ENCODE results near the gene GLMP.
A peak's percentile ranks its signal among the peaks of the same experiment; 100 is the strongest.

Gene GLMP

DNA sequence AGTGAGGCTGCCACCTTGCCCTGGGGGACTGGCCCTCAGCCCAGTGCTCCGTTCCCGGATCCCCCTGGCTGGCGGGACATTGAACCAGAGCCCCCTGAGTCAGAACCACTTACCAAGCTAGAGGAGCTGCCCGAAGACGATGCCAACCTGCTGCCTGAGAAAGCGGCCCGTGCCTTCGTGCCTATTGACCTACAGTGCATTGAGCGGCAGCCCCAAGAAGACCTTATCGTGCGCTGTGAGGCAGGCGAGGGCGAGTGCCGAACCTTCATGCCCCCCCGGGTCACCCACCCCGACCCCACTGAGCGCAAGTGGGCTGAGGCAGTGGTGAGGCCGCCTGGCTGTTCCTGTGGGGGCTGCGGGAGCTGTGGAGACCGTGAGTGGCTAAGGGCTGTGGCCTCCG lies 10.0 kb downstream of the GLMP start:
- DNase-seq (ENCODE audit: low read depth) = no peak

DNA sequence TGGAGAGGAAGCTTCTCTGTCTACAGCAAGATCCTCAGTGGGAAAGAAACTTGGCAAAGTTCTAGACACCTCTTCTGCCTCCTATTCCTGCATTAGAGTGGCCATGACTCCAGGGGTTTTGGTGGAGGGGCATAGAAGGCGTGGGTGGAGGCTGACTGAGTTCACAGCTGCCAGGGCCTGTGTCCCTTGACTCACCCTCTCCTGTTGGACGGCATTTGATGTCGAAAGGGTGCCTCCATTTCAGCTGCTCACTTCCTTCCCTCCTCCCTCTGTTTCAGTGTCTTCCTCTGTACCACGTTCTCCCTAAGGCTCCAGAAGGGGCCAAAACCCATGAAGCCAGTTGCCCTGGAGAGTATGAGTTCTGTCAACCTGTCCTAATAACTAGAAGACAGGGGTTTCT lies 10.7 kb downstream of the GLMP start:
- no peak for DNase-seq (ENCODE audit: low read depth)

DNA sequence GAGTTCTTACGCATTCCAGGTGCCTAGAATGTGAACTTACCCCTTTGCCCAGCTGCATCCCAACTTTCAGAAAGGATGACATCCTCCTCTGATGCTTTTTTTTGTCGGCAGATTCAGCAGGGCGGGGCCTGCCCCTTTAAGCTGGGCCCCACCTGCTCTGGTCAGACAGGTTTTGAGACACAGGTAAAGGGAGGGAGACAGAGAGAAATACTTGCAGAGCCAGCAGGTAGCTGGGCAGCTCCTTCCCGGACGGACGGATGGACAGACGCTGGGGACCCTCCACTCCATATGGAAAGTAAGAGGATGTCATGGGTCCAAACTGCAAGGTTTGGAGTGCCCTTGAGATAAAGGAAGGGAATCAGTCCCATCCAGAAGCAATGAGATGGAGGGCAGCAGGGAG lies 11.4 kb downstream of the GLMP start, which contains the start of gene TMEM79:
Gene TMEM79, plus strand, starts transcription at position 214 of the 400 bp plus-strand sequence. CDS start 902 bp downstream, outside the sequence.
- no peak for DNase-seq (ENCODE audit: low read depth)

- DNase-seq (ENCODE audit: low read depth) = no peak
Measured at GRCh38 chr1:156283521-156283920, 12.0 kb downstream of the GLMP start.

- peak; percentile 78 for DNase-seq (ENCODE audit: low read depth)
Measured at GRCh38 chr1:156282479-156283222, 12.8 kb downstream of the GLMP start, which contains the start of gene SMG5. Gene SMG5, minus strand, starts transcription at chr1:156282825. Its CDS starts 145 bp downstream, at chr1:156282680.

GRCh38 chr1:156281693-156282478 lies 13.6 kb downstream of the GLMP start:
- no peak for DNase-seq (ENCODE audit: low read depth)

DNA sequence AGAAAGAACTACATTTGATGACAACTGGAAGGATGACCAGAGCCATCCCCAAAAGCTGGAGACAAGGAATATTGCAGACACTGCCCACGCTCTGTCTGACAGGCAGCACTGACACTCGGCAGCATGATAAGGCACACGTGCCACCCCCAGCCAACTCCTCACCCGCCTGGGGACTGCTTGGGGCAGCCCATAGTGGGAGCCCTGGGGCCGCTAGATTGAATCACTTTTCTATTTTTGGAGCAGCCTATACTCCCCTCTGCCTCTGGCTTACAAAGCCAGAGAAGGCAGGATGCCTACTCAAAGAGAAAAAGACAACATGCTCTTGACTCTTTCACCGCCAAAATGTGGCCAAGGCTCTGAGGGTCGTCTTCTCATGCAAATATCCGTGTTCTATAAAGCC lies 14.2 kb downstream of the GLMP start:
- peak; percentile 21 for DNase-seq (ENCODE audit: low read depth)

DNA sequence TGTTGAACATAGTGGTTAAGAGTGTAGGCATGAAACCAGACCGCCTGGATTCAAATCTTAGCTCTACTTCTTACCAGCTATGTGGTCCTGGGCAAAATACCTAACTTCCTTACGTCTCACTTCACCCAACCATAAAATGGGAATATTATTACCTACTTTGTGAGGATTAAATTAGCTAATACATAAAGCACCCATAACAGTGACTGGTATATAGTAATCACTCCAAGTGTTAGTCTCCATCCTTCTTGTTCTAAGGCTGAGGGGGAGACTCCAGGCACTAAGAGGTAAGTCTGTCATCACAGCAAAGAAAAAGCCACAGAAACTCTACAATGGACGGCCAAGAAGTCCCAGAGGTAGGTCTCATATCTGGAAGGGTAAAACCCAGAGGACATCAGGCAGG lies 15.6 kb downstream of the GLMP start:
- DNase-seq (ENCODE audit: low read depth) = no peak

GRCh38 chr1:156276966-156277381 lies 18.5 kb downstream of the GLMP start:
- no peak for DNase-seq (ENCODE audit: low read depth)

DNA sequence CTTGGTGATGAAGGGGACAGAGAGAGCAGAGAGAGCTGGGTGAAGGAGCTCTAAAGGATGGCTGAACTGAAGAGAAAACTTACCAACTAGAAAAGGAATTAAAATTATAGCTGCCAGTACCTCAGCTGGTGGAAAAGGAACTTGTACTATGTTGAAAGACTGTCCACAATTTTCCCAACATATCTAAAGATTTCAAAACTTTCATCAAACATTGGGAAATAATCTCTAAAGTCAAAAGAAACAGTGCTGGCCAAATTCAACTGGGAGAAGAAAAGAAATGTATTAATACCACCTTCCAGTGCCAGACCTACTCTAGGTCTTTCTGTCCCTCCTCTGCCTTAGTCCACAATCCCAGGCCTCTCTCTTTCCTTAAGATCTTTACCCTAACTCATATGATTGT lies 18.9 kb downstream of the GLMP start:
- DNase-seq (ENCODE audit: low read depth) = no peak

DNA sequence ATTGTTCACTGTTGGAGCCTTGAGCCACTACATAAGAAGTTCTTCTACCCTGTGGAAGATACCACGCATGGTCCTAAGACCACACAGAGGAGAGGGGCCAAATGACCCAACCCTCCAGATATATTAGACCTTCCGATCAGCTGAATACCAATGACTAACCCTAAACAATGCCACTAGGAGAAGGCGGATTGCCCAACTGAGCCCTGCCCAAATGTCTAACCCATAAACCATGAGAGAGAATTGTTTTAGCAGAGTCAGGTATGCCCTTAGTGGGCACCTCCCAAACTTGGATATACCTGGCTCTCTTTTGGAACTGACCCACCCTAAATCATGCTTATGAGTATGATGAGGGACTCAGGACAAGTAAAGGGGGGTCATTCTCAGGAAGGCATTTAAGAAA lies 25.2 kb downstream of the GLMP start:
- DNase-seq (ENCODE audit: low read depth) = no peak

DNA sequence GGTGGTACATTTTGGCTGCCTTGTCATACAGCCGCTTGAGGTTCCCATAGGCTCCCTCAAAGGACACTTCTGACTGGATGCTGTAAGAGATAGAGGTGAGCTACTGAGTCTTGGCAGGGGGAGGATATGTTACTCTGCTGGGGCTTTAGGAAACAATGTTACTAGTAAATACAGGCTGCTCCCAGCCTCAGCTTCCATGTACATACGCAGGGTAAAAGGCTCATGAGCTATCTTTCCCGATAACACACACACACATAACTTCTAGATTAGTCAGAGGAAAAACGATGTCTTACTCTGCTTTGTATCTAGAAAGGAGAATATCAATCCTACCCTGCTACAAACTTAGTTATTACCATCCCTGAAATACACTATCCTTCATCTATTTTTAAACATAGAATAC lies 27.1 kb downstream of the GLMP start:
- no peak for DNase-seq (ENCODE audit: low read depth)

GRCh38 chr1:156266051-156266450 lies 29.4 kb downstream of the GLMP start:
- no peak for DNase-seq (ENCODE audit: low read depth)

DNA sequence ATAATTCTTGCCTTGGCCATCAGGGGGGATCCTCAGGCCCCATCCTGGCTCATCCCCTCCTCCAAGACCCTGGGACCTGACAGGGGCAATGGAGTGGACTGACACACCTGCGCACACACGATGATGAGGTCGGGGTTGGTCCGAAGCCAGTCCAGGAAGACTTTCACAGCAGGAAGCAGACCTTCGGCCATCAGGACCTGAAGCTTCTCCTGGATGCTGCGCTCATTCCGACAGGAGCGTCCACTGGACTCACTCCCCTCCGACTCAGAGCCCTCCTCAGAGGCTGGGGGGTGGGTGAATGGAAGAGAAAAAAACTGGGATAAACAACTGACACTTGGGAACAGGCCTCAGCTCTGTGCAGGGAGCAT lies 32.2 kb downstream of the GLMP start:
- no peak for DNase-seq (ENCODE audit: low read depth)

- no peak for DNase-seq (ENCODE audit: low read depth)
Measured at GRCh38 chr1:156262461-156263287, 32.8 kb downstream of the GLMP start.

DNA sequence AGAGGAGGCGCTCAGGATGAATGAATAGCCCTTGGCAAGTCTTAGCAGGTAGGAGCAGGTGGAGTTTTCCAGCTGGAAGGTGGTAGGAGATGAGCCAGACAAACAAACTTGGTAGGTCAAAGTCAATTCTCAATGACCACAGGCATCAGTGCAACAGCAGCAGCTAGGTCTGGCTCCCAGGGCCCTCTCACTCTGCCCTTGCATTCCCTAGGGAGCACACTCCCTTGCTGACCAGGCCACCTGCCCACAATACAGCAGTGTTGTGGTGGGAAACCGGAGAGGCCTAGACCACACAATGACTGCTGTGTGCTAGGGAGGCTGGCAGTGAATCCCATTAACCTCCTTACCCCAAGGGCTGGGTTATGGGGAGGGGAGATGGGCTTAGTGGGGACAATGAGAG lies 34.6 kb downstream of the GLMP start:
- DNase-seq (ENCODE audit: low read depth) = no peak

DNA sequence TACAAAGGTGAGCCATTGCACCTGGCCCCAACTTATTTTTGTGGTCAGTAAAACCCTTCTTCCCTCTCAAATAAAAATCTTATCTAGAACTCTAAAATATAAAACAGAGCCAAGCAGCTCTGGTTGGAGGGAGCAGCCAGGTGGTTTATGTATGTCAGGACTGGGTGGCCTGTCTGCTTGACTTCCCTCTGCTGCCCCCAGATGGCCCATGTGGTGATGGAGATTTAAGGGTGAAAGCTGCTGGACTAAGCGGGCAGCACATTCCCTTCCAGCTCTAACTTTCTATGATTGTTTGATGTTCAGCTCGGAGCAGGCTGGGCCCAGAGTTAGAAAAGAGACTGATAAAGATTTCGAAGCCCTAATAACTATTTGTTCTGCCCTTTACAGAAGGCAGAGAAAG lies 35.7 kb downstream of the GLMP start:
- no peak for DNase-seq (ENCODE audit: low read depth)

- no peak for DNase-seq (ENCODE audit: low read depth)
Measured at GRCh38 chr1:156258859-156259258, 36.6 kb downstream of the GLMP start.

- no peak for DNase-seq (ENCODE audit: low read depth)
Measured at GRCh38 chr1:156257711-156258110, 37.8 kb downstream of the GLMP start.

GRCh38 chr1:156253634-156254033 lies 41.8 kb downstream of the GLMP start:
- DNase-seq (ENCODE audit: low read depth) = no peak

DNA sequence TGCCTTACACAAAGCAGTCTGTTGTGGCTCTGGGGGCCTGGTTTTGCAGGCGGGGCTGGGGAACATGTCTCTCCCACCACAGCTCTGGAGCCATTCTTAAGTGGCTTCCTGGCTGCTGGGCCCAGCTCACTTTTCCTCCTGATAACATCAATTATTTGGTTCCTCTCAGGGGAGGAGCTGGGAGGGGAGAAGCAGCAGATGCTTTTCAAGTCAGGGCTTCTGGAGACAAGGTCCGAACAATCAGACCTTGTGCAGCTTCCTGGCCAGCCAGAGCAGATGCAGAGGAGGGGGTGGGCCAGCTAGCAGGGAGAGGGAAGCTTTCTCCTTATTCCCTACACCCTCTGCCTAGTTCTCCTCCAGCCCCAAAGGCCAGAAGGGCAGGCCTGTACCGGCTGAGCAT lies 44.0 kb downstream of the GLMP start:
- no peak for DNase-seq (ENCODE audit: low read depth)

- DNase-seq (ENCODE audit: low read depth) = no peak
Measured at GRCh38 chr1:156249593-156249992, 45.9 kb downstream of the GLMP start.

GRCh38 chr1:156248323-156248683 lies 47.2 kb downstream of the GLMP start:
- no peak for DNase-seq (ENCODE audit: low read depth)
